ENCODE measurements around the gene NAALADL2.

- TF ChIP-seq, protein P1, sequence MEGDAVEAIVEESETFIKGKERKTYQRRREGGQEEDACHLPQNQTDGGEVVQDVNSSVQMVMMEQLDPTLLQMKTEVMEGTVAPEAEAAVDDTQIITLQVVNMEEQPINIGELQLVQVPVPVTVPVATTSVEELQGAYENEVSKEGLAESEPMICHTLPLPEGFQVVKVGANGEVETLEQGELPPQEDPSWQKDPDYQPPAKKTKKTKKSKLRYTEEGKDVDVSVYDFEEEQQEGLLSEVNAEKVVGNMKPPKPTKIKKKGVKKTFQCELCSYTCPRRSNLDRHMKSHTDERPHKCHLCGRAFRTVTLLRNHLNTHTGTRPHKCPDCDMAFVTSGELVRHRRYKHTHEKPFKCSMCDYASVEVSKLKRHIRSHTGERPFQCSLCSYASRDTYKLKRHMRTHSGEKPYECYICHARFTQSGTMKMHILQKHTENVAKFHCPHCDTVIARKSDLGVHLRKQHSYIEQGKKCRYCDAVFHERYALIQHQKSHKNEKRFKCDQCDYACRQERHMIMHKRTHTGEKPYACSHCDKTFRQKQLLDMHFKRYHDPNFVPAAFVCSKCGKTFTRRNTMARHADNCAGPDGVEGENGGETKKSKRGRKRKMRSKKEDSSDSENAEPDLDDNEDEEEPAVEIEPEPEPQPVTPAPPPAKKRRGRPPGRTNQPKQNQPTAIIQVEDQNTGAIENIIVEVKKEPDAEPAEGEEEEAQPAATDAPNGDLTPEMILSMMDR (conservative IDR thresholded peaks at IDR 0.05; ENCODE audit: low read depth, low read length) = no peak
- TF ChIP-seq EZH2 (IDR thresholded peaks at IDR 0.05; ENCODE audit: low read length, unreplicated experiment) = no peak
These were observed 659.3 kb downstream of the NAALADL2 start for GRCh38 chr3:175518459-175518858.
